GM12864 (cell line): Measurements from ENCODE around the gene CDH19.
A peak's percentile ranks its signal among the peaks of the same experiment; 100 is the strongest.

Source experiments
- DNase-seq: peaks from one replicate; pipeline ENCODE4 v3.0.0-alpha.2; 2011; ENCODE audit warnings: low read depth
- H3K4me3 ChIP-seq: 2 replicates; pipeline ENCODE4 v1.5.1; 2011; ENCODE audit warnings: mild to moderate bottlenecking, low read depth, low read length, control low read depth
- TF ChIP-seq, protein P1 (sequence below): IDR thresholded peaks from 2 replicates; pipeline ENCODE4 v1.5.1; 2011; ENCODE audit warnings: low read depth, mild to moderate bottlenecking, moderate library complexity, low read length, control low read depth, inconsistent platforms; ENCODE audit errors: missing control alignments

Gene CDH19

GRCh38 chr18:66638856-66639629 is 35.2 kb upstream of the CDH19 start:
- TF ChIP-seq, protein P1, sequence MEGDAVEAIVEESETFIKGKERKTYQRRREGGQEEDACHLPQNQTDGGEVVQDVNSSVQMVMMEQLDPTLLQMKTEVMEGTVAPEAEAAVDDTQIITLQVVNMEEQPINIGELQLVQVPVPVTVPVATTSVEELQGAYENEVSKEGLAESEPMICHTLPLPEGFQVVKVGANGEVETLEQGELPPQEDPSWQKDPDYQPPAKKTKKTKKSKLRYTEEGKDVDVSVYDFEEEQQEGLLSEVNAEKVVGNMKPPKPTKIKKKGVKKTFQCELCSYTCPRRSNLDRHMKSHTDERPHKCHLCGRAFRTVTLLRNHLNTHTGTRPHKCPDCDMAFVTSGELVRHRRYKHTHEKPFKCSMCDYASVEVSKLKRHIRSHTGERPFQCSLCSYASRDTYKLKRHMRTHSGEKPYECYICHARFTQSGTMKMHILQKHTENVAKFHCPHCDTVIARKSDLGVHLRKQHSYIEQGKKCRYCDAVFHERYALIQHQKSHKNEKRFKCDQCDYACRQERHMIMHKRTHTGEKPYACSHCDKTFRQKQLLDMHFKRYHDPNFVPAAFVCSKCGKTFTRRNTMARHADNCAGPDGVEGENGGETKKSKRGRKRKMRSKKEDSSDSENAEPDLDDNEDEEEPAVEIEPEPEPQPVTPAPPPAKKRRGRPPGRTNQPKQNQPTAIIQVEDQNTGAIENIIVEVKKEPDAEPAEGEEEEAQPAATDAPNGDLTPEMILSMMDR: no peak
- no peak for DNase-seq
- H3K4me3 ChIP-seq: no peak overlapping the region

DNA sequence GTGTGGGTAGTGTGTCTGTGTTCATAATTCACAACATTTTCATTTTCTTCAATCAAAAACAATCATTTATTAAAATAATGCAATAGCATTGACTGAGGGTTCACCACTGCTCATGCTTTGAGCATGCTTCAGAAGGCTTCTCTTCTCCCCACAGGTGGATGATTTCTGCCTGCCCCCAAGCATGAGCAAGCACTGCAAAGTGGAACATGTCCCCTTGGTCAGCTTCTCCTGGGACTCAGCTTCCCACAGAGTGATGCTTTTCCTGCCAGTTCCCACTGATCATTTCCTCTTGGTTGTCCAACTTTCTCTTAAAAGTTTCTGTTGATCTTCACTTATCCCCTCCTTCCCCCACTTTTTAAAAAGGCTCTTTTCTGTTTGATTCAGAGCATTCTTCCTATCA is 31.5 kb upstream of the CDH19 start:
- DNase-seq: no peak
- TF ChIP-seq, protein P1: no peak

DNA sequence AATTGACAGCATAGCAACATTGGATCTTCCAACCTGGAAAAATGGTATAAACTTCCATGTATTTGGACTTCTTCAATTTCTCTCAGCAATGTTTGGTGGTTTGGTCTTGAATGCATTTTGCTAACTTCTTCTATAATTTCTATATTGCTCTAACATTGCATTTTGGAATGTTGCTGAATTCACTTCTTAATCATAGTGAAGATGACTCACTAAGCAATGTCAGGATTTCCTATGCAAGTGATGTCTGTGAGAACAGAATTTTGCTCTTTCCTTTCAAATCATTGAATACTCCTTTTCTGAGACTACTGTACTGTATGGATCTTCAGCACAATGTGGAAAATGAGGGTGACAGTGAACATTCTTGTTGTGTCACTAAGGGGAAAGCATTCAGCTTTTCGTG is 28.9 kb upstream of the CDH19 start:
- no peak for DNase-seq
- no peak overlapping the region for H3K4me3 ChIP-seq
- TF ChIP-seq, protein P1: no peak

More for the DNA sequence above, 31.5 kb upstream of the CDH19 start:
- no peak overlapping the region for H3K4me3 ChIP-seq

DNA sequence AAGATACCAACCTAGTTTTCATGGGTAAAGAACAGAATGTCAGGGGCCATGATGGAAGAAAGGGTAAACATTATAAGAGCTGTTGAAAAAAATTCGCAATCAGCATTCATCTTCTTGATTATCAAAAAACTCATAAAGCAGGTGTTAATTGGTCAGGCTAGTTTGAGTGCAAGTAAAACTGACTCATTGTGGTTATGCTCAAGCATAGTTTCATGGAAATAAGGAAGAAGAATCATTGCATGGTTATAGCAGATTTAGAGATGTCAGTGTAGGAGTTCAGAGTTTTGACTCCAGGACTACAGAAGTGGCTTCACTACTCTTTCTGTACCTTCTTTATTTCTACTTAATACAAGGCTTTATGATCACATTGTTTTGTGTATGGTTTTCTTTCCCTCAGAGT is 26.9 kb upstream of the CDH19 start:
- DNase-seq: no peak
- TF ChIP-seq, protein P1: no peak
- no peak overlapping the region for H3K4me3 ChIP-seq

GRCh38 chr18:66623821-66624220 is 19.9 kb upstream of the CDH19 start:
- DNase-seq: no peak
- no peak overlapping the region for H3K4me3 ChIP-seq
- TF ChIP-seq, protein P1: no peak

DNA sequence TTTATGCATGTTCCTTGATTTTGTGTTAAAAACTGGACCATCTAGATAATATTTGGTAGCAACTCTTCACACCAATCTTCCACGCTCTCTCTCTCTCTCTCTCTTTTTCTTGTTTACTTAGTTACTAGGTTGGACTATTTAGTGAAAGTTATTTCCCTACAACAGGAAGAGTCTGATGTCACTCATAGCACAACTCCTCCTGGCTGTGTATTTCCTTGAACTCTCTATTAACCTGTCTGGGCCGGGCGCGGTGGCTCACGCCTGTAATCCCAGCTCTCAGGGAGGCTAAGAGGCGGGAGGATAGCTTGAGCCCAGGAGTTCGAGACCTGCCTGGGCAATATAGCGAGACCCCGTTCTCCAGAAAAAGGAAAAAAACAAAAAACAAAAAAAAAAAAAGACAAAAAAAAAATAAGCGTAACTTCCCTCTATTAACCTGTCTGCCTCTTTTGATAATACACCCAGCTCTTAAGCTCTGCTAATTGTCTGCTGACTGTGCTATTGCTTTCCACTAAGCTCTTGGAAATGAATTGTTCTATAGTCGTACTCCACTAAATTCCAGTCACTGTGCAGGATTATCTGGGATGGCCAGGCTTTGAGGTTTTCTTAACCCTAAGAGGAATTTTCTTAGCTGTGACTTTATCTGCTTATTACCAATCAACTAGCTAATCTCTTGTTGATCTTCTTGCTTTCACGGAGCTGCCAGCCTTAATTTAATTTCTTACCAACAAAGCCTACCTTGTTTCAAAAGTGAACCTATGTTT is 18.1 kb upstream of the CDH19 start:
- TF ChIP-seq, protein P1: no peak
- no peak for DNase-seq
- no peak overlapping the region for H3K4me3 ChIP-seq

DNA sequence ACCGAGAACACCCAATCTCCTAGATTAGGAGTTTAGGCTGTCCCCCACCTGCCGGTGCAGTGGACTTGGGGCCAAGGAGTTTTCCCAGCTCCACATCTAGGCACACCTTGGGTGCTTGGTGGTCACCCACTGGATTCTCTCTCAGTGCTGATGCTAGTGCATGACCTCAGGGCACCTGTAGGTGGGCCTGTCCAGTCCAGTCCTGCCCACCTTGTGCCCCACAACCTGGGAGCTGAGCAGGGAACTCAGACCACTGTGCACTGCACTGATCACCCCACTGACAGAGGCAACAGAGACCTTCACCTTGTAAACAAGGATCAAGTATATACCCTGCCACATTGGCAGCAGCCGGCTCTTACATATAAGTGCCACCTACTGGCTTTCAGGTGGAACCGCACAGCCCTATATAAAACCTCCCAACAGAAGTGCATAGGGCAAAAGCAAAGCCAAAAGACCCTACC is 12.7 kb upstream of the CDH19 start:
- no peak overlapping the region for H3K4me3 ChIP-seq
- TF ChIP-seq, protein P1: peak; percentile 60
- no peak for DNase-seq
